Measurements from ENCODE around the gene PTPRT.

GRCh38 chr20:42118001-42118400, 1071.7 kb downstream of the PTPRT start:
- TF ChIP-seq EZH2 (IDR thresholded peaks at IDR 0.05) (no peak), POLR2AphosphoS5 (IDR thresholded peaks at IDR 0.05; ENCODE audit: borderline replicate concordance, low read depth, low read length) (no peak), FOXP2 (optimal IDR thresholded peaks at IDR 0.05; ENCODE audit: control extremely low read depth, extremely low read length, insufficient read depth) (no peak)
